Measurements from ENCODE around the gene C14orf39.

GRCh38 chr14:60510254-60510950, 24.5 kb upstream of the C14orf39 start:
- no peak for TF ChIP-seq CTCF (IDR thresholded peaks at IDR 0.05)
- no peak for TF ChIP-seq ZFX (IDR thresholded peaks at IDR 0.05; ENCODE audit: borderline replicate concordance)
